Neural cell (in vitro differentiated cells): ENCODE data around the gene ADH5. TPM values are rescaled to one million over a fixed set of nuclear protein-coding genes. Genes with fewer than 3 reads are reported as not detected.

Experiments used
- H2AFZ ChIP-seq: fragments of 200-600, 300-800 bp; sonication (generic), shearing (Covaris generic); 2 replicates; pipeline ENCODE4 v1.6.0; 2014; ENCODE audit warnings: low read depth, mild to moderate bottlenecking, antibody characterized with exemption, low read length, moderate library complexity
- H3F3A ChIP-seq: fragments of 200-600 bp; shearing (Covaris generic); 2 replicates; pipeline ENCODE4 v1.6.1; 2016; ENCODE audit warnings: mild to moderate bottlenecking, moderate library complexity, mixed read lengths, antibody characterized with exemption, low read length; ENCODE audit not compliant: insufficient read depth, poor library complexity, severe bottlenecking
- H3K27ac ChIP-seq: fragments of 200-600, 300-800 bp; sonication (generic), shearing (Covaris generic); 2 replicates; pipeline ENCODE4 v1.5.1; 2014; ENCODE audit warnings: mild to moderate bottlenecking, low read length, moderate library complexity
- H3K27me3 ChIP-seq: fragments of 300-800, 200-600 bp; sonication (generic), shearing (Covaris generic); 2 replicates; pipeline ENCODE4 v1.6.0; 2014; ENCODE audit warnings: mild to moderate bottlenecking, low read depth, low read length, moderate library complexity; ENCODE audit not compliant: insufficient read depth
- H3K36me3 ChIP-seq: fragments of 300-800, 200-600 bp; sonication (generic), shearing (Covaris generic); 2 replicates; pipeline ENCODE4 v1.5.1; 2014; ENCODE audit warnings: mild to moderate bottlenecking, antibody characterized with exemption, low read length, moderate library complexity; ENCODE audit not compliant: insufficient read depth
- H3K4me2 ChIP-seq: fragments of 300-800, 200-600 bp; sonication (generic), shearing (Covaris generic); 2 replicates; pipeline ENCODE4 v1.6.0; 2014; ENCODE audit warnings: mild to moderate bottlenecking, low read length
- H3K4me3 ChIP-seq: fragments of 300-800, 200-600 bp; sonication (generic), shearing (Covaris generic); 2 replicates; pipeline ENCODE4 v1.5.1; 2014; ENCODE audit warnings: mild to moderate bottlenecking, low read length, moderate library complexity
- H3K79me2 ChIP-seq: fragments of 200-600 bp; shearing (Covaris generic); replicated peaks from 2 replicates; pipeline ENCODE4 v1.6.0; 2014; ENCODE audit warnings: mild to moderate bottlenecking, low read length, moderate library complexity; ENCODE audit not compliant: insufficient read depth
- H3K9ac ChIP-seq: fragments of 300-800, 200-600 bp; sonication (generic), shearing (Covaris generic); 2 replicates; pipeline ENCODE4 v1.6.1; 2016; ENCODE audit warnings: mild to moderate bottlenecking, low read length, mixed read lengths
- H3K9me2 ChIP-seq: fragments of 200-600 bp; shearing (Covaris generic); 2 replicates; pipeline ENCODE4 v1.6.1; 2016; ENCODE audit warnings: mild to moderate bottlenecking, low read length, mixed read lengths; ENCODE audit not compliant: insufficient read depth
- H3K9me3 ChIP-seq: fragments of 200-600, 300-800 bp; sonication (generic), shearing (Covaris generic); 2 replicates; pipeline ENCODE4 v1.6.1; 2016; ENCODE audit warnings: mild to moderate bottlenecking, mixed run types, low read length, moderate library complexity, mixed read lengths
- H4K20me1 ChIP-seq: fragments of 200-600 bp; shearing (Covaris generic); 2 replicates; pipeline ENCODE4 v1.6.1; 2016; ENCODE audit warnings: mild to moderate bottlenecking, mixed run types; ENCODE audit not compliant: insufficient read depth
- EP300 ChIP-seq: fragments of 450-650 bp; conservative IDR thresholded peaks from 2 replicates; pipeline ENCODE4 v1.6.1; 2014; ENCODE audit warnings: antibody characterized with exemption, mild to moderate bottlenecking, moderate library complexity; ENCODE audit not compliant: poor library complexity, severe bottlenecking
- EZH2 ChIP-seq: fragments of 200-600, 300-800 bp; shearing (Covaris generic), sonication (generic); IDR thresholded peaks from 2 replicates; pipeline ENCODE4 v1.6.1; 2014; ENCODE audit warnings: antibody characterized with exemption, low read length, borderline replicate concordance, mild to moderate bottlenecking; ENCODE audit not compliant: insufficient read depth, poor library complexity, severe bottlenecking
- MXI1 ChIP-seq: fragments of 450-650 bp; conservative IDR thresholded peaks from 2 replicates; pipeline ENCODE4 v1.6.1; 2014; ENCODE audit warnings: antibody characterized with exemption, mild to moderate bottlenecking; ENCODE audit not compliant: poor library complexity, severe bottlenecking
- POLR2AphosphoS5 ChIP-seq: IDR thresholded peaks from 2 replicates; pipeline ENCODE4 v1.6.1; 2012
- RAD21 ChIP-seq: fragments of 450-650 bp; conservative IDR thresholded peaks from 2 replicates; pipeline ENCODE4 v1.6.1; 2014; ENCODE audit warnings: antibody characterized with exemption, mild to moderate bottlenecking, moderate library complexity
- SMC3 ChIP-seq: fragments of 450-650 bp; conservative IDR thresholded peaks from 2 replicates; pipeline ENCODE4 v1.6.1; 2014; ENCODE audit warnings: antibody characterized with exemption, mild to moderate bottlenecking, moderate library complexity; ENCODE audit not compliant: poor library complexity
- polyA plus RNA-seq: library from polyadenylated mRNA; depleted of rRNA; stranded (reverse); fragments of >200 nt; gene quantifications from 2 replicates; pipeline ENCODE4 v1.2.3, GENCODE V29; 2014
- TF ChIP-seq, protein P1 (sequence below): fragments of 450-650 bp; IDR thresholded peaks from 2 replicates; pipeline ENCODE4 v1.5.1; 2014; ENCODE audit warnings: antibody characterized with exemption, mild to moderate bottlenecking, moderate library complexity; ENCODE audit not compliant: poor library complexity, severe bottlenecking
- TF ChIP-seq, protein P2 (sequence below): IDR thresholded peaks from 2 replicates; pipeline ENCODE4 v1.6.1; 2012; ENCODE audit warnings: borderline replicate concordance

ADH5 gene
- polyA plus RNA-seq, 1 donor from 2014 or later = 201 TPM

DNA sequence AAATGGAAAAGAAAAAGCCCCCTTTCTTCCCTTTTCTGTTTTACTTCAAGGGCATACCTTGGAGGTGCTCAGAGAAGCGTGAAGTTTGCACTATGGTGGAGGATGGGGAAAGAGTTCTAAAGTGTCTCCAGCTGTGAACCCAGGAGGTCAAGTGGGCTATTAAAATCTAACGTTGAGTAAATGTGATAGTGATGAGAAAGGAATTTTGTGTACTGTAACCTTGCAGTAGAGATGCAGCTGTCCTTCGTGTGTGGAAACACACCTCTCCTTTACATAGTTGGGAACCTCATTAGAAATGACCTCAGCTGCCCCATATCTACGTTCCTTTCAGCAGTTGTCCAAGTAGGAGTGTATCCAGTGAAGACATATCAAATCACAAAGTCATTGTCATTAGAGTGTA is 26.5 kb downstream of the ADH5 start:
- Histone ChIP-seq H3K27me3 (no peaks in the 10 kb centered on the region), H3K9ac (no peak overlapping the region), H3K9me2 (no peaks in the 10 kb centered on the region), H3K4me2 (no peak overlapping the region), H3K79me2 (no peaks in the 10 kb centered on the region), H3K27ac (no peak overlapping the region), H3F3A (no peaks in the 10 kb centered on the region), H4K20me1 (no peaks in the 10 kb centered on the region), H2AFZ (no peak overlapping the region), H3K9me3 (no peaks in the 10 kb centered on the region), H3K36me3 (no peaks in the 10 kb centered on the region), H3K4me3 (no peak overlapping the region)
- TF ChIP-seq, protein P1, sequence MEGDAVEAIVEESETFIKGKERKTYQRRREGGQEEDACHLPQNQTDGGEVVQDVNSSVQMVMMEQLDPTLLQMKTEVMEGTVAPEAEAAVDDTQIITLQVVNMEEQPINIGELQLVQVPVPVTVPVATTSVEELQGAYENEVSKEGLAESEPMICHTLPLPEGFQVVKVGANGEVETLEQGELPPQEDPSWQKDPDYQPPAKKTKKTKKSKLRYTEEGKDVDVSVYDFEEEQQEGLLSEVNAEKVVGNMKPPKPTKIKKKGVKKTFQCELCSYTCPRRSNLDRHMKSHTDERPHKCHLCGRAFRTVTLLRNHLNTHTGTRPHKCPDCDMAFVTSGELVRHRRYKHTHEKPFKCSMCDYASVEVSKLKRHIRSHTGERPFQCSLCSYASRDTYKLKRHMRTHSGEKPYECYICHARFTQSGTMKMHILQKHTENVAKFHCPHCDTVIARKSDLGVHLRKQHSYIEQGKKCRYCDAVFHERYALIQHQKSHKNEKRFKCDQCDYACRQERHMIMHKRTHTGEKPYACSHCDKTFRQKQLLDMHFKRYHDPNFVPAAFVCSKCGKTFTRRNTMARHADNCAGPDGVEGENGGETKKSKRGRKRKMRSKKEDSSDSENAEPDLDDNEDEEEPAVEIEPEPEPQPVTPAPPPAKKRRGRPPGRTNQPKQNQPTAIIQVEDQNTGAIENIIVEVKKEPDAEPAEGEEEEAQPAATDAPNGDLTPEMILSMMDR = no peak
- TF ChIP-seq, protein P2, sequence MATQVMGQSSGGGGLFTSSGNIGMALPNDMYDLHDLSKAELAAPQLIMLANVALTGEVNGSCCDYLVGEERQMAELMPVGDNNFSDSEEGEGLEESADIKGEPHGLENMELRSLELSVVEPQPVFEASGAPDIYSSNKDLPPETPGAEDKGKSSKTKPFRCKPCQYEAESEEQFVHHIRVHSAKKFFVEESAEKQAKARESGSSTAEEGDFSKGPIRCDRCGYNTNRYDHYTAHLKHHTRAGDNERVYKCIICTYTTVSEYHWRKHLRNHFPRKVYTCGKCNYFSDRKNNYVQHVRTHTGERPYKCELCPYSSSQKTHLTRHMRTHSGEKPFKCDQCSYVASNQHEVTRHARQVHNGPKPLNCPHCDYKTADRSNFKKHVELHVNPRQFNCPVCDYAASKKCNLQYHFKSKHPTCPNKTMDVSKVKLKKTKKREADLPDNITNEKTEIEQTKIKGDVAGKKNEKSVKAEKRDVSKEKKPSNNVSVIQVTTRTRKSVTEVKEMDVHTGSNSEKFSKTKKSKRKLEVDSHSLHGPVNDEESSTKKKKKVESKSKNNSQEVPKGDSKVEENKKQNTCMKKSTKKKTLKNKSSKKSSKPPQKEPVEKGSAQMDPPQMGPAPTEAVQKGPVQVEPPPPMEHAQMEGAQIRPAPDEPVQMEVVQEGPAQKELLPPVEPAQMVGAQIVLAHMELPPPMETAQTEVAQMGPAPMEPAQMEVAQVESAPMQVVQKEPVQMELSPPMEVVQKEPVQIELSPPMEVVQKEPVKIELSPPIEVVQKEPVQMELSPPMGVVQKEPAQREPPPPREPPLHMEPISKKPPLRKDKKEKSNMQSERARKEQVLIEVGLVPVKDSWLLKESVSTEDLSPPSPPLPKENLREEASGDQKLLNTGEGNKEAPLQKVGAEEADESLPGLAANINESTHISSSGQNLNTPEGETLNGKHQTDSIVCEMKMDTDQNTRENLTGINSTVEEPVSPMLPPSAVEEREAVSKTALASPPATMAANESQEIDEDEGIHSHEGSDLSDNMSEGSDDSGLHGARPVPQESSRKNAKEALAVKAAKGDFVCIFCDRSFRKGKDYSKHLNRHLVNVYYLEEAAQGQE = no peak
- TF ChIP-seq RAD21 = no peak
- no peak for TF ChIP-seq EZH2

DNA sequence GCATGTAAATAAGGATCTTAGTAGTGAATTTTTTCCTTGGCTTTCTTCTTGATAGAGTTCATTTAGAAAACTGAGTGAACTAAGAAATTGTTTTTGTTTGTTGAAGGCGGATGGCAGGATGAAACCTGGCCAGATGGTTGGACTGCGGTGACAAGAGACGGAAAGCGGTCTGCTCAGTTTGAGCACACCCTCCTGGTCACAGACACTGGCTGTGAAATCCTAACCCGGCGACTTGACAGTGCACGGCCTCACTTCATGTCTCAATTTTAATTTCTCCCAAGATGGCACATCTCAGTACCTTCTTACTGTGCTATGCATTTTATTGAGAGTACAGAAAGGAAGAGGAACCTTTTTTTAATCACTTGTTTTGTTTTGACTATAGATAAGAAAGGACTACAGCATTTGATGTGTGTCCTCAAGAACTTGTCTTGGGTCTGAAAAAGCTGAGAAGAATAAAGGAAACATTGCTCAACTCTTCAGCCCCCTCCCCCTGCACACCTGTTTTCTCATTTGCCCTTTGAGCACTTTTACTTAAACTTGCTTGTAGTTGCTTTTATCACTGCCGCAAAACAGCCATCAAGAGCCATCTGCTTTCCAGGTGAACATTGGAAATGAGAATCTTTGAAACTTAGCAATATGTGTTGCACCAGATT is 27.4 kb downstream of the ADH5 start:
- Histone ChIP-seq H3K9me2 (no peaks in the 10 kb centered on the region), H3K36me3 (no peaks in the 10 kb centered on the region), H2AFZ (no peak overlapping the region), H3K4me2 (no peak overlapping the region), H3K9ac (no peak overlapping the region), H3K4me3 (no peak overlapping the region), H3K9me3 (no peaks in the 10 kb centered on the region), H3K27me3 (no peaks in the 10 kb centered on the region), H3K79me2 (no peaks in the 10 kb centered on the region), H3K27ac (no peak overlapping the region), H3F3A (no peaks in the 10 kb centered on the region), H4K20me1 (no peaks in the 10 kb centered on the region)
- TF ChIP-seq, protein P2 = no peak
- TF ChIP-seq SMC3 = no peak
- no peak for TF ChIP-seq MXI1
- TF ChIP-seq RAD21 = no peak
- TF ChIP-seq, protein P1 = no peak
- TF ChIP-seq POLR2AphosphoS5 = no peak
- TF ChIP-seq EP300 = no peak
